Ovary (tissue), 3 donors: ENCODE data around the gene RABL3.

Experiments
- CTCF ChIP-seq, 3 donors: fragments of 450-650 bp in 2 of 3; fragments of 200-600 bp in 1 of 3; IDR thresholded peaks; one replicate each; pipeline versions ENCODE4 v1.5.1 to v1.8.0; 2016 to 2022; ENCODE audit warnings: antibody characterized with exemption in 3 of 3, mild to moderate bottlenecking in 1 of 3
- POLR2A ChIP-seq: fragments of 450-650 bp; IDR thresholded peaks from one replicate; pipeline ENCODE4 v1.6.1; 2017; ENCODE audit warnings: antibody characterized with exemption, mild to moderate bottlenecking, moderate library complexity
- donor health status: DM: no; HTN: no; CAD: no.

GRCh38 chr3:120636795-120637401 is 105.4 kb downstream of the RABL3 start:
- TF ChIP-seq CTCF (IDR thresholded peaks at IDR 0.05) (no peak), POLR2A (no peak)
